Measurements from ENCODE around the gene BANK1. TPM values are rescaled to one million over a fixed set of nuclear protein-coding genes. Genes with fewer than 3 reads are reported as not detected.

BANK1 gene
- total and polyA plus RNA-seq, 2 donors (not counting 1 experiment from before 2014, with no cell fraction given) = 353 to 354 TPM

GRCh38 chr4:101968364-101968763 is 177.8 kb downstream of the BANK1 start:
- no peak overlapping the region for H2AFZ ChIP-seq (ENCODE audit: insufficient read depth, low read depth, low read length, poor library complexity, severe bottlenecking)
- H3K9me3 Mint-ChIP-seq (ENCODE audit: insufficient read depth) = no peaks in the 10 kb centered on the region
- H3K9me3 ChIP-seq (ENCODE audit: control extremely low read depth in 1 of 3, control insufficient read depth in 2 of 3, insufficient read depth in 1 of 3, low read length in 2 of 3) = peaks cover 0 to 2% (median 0%) of the 10 kb centered on the region in 3 donors
- H3K4me3 ChIP-seq (ENCODE audit: control extremely low read depth in 1 of 5, extremely low read depth in 1 of 5, insufficient read depth in 1 of 5, low read depth in 2 of 5, low read length in 4 of 5) = no peak overlapping the region
- intact Hi-C loops (cut with micrococcal nuclease) = loop anchor here (5.0 kb wide), 1 partner anchor 36 kb away; no protein-coding TSS in a partner anchor
- no peaks in the 10 kb centered on the region for H3K27me3 Mint-ChIP-seq
- H3K79me2 ChIP-seq (ENCODE audit: control insufficient read depth, insufficient read depth, low read length) = peaks cover 90% of the 10 kb centered on the region
- no peak overlapping the region for H3K9ac ChIP-seq (ENCODE audit: low read length)
- no peaks in the 10 kb centered on the region for H4K20me1 ChIP-seq (ENCODE audit: control insufficient read depth, insufficient read depth, low read length, poor library complexity, severe bottlenecking)
- WGBS (ENCODE audit: insufficient coverage) = 100% methylated on average over 1 of the region's 2 CpGs
- peaks cover 18 to 53% of the 10 kb centered on the region in 2 donors for H3K4me1 ChIP-seq (ENCODE audit: control insufficient read depth in 2 of 2, insufficient read depth in 2 of 2, low read length in 2 of 2)
- H3K4me3 Mint-ChIP-seq = no peak overlapping the region
- H3K4me1 Mint-ChIP-seq = peaks cover 65% of the 10 kb centered on the region
- ChIA-PET CTCF (no interaction called here), POLR2A (no interaction called here)
- no peak for DNase-seq
- TF ChIP-seq EZH2 (IDR thresholded peaks at IDR 0.05; ENCODE audit: borderline replicate concordance, insufficient read depth, low read depth, low read length, poor library complexity, severe bottlenecking) = no peak
- no peak for TF ChIP-seq CTCF (IDR thresholded peaks at IDR 0.05)
- H3K4me2 ChIP-seq (replicated peaks; ENCODE audit: low read depth, low read length, poor library complexity, severe bottlenecking) = no peak overlapping the region
- peak overlapping the region; percentile 51 for H3K27ac Mint-ChIP-seq
- H3K27ac ChIP-seq (ENCODE audit: low read length in 2 of 2) = peak overlapping the region in 1 of 2 donors; percentile 39
- peaks cover 10 to 70% of the 10 kb centered on the region in 2 experiments for H3K36me3 ChIP-seq (replicated peaks in 1 of 2; ENCODE audit: control extremely low read depth in 1 of 2, control insufficient read depth in 1 of 2, extremely low read depth in 1 of 2, insufficient read depth in 2 of 2, low read length in 1 of 2)
- H3K27me3 ChIP-seq (replicated peaks in 1 of 4; ENCODE audit: control extremely low read depth in 1 of 4, control insufficient read depth in 3 of 4, insufficient read depth in 4 of 4, low read length in 3 of 4) = no peaks in the 10 kb centered on the region
- ATAC-seq (ENCODE audit: low read depth) = no peak

GRCh38 chr4:101969965-101970364 is 179.4 kb downstream of the BANK1 start:
- intact Hi-C loops (cut with micrococcal nuclease) = loop anchor here (2.0 to 5.0 kb wide), 2 partner anchors 15 to 38 kb away; no protein-coding TSS in a partner anchor
- Histone ChIP-seq H4K20me1 (ENCODE audit: control insufficient read depth, insufficient read depth, low read length, poor library complexity, severe bottlenecking) (no peaks in the 10 kb centered on the region), H3K27ac (ENCODE audit: low read length in 2 of 2) (peak overlapping the region in 1 of 2 donors; percentile 21), H3K9ac (ENCODE audit: low read length) (no peak overlapping the region), H3K4me2 (replicated peaks; ENCODE audit: low read depth, low read length, poor library complexity, severe bottlenecking) (no peak overlapping the region), H3K9me3 (ENCODE audit: control extremely low read depth in 1 of 3, control insufficient read depth in 2 of 3, insufficient read depth in 1 of 3, low read length in 2 of 3) (peaks cover 0 to 2% (median 0%) of the 10 kb centered on the region in 3 donors), H3K79me2 (ENCODE audit: control insufficient read depth, insufficient read depth, low read length) (peaks cover 95% of the 10 kb centered on the region), H3K27me3 (replicated peaks in 1 of 4; ENCODE audit: control extremely low read depth in 1 of 4, control insufficient read depth in 3 of 4, insufficient read depth in 4 of 4, low read length in 3 of 4) (no peaks in the 10 kb centered on the region), H2AFZ (ENCODE audit: insufficient read depth, low read depth, low read length, poor library complexity, severe bottlenecking) (no peak overlapping the region), H3K4me1 (ENCODE audit: control insufficient read depth in 2 of 2, insufficient read depth in 2 of 2, low read length in 2 of 2) (peaks cover 18 to 53% of the 10 kb centered on the region in 2 donors), H3K36me3 (replicated peaks in 1 of 2; ENCODE audit: control extremely low read depth in 1 of 2, control insufficient read depth in 1 of 2, extremely low read depth in 1 of 2, insufficient read depth in 2 of 2, low read length in 1 of 2) (peaks cover 8 to 67% of the 10 kb centered on the region in 2 experiments), H3K4me3 (ENCODE audit: control extremely low read depth in 1 of 5, extremely low read depth in 1 of 5, insufficient read depth in 1 of 5, low read depth in 2 of 5, low read length in 4 of 5) (no peak overlapping the region)
- ATAC-seq (ENCODE audit: low read depth) (no peak), DNase-seq (no peak)
- ChIA-PET POLR2A (interaction anchor here (1.0 kb wide), 1 partner anchor 31 kb away, joined by 3 read pairs; no protein-coding TSS in a partner anchor), CTCF (no interaction called here)
- Mint-ChIP-seq H3K9me3 (ENCODE audit: insufficient read depth) (no peaks in the 10 kb centered on the region), H3K27ac (peak overlapping the region; percentile 78), H3K27me3 (no peaks in the 10 kb centered on the region), H3K4me1 (peaks cover 69% of the 10 kb centered on the region), H3K4me3 (no peak overlapping the region)
- 94% methylated on average over 5 of the region's 6 CpGs for WGBS (ENCODE audit: insufficient coverage)
- TF ChIP-seq CTCF (IDR thresholded peaks at IDR 0.05) (no peak), EZH2 (IDR thresholded peaks at IDR 0.05; ENCODE audit: borderline replicate concordance, insufficient read depth, low read depth, low read length, poor library complexity, severe bottlenecking) (no peak)

All from B cell (primary cell).